Esophagus squamous epithelium (tissue), 5 donors: ENCODE measurements around the gene FOXE3. TPM values are rescaled to one million over a fixed set of nuclear protein-coding genes. Genes with fewer than 3 reads are reported as not detected.
A peak's percentile ranks its signal among the peaks of the same experiment; 100 is the strongest.

Experiments
- DNase-seq: peaks from one replicate; lab custom pipeline; 2025; lab: John Stamatoyannopoulos, UW
- H3K27ac ChIP-seq, 4 donors: fragments of 200-600 bp; sonication (generic); one replicate each; pipeline ENCODE4 v1.5.1; 2016 to 2019; ENCODE audit warnings: mild to moderate bottlenecking in 1 of 4
- H3K27me3 ChIP-seq, 4 donors: fragments of 200-600 bp; sonication (generic); 1 replicate in 3 of 4; 2 replicates in 1 of 4; pipeline versions ENCODE4 v1.5.1 to v1.6.0; 2017 to 2021; ENCODE audit warnings: antibody characterized with exemption in 1 of 4
- H3K36me3 ChIP-seq, 3 donors: fragments of 200-600 bp; sonication (generic); one replicate each; pipeline ENCODE4 v1.5.1; 2016 to 2019
- H3K4me1 ChIP-seq, 3 donors: fragments of 200-600 bp; sonication (generic); one replicate each; pipeline ENCODE4 v1.5.1; 2017 to 2019
- H3K4me3 ChIP-seq, 4 donors: fragments of 200-600 bp; sonication (generic); 1 replicate in 3 of 4; 2 replicates in 1 of 4; pipeline ENCODE4 v1.5.1; 2016 to 2019; ENCODE audit warnings: mild to moderate bottlenecking in 2 of 4, moderate library complexity in 1 of 4
- H3K9me3 ChIP-seq, 3 donors: fragments of 200-600 bp; sonication (generic); one replicate each; pipeline ENCODE4 v1.5.1; 2016 to 2019
- POLR2A ChIP-seq, 4 donors: fragments of 450-650 bp; IDR thresholded peaks; one replicate each; pipeline ENCODE4 v1.6.1; 2017; ENCODE audit warnings: antibody characterized with exemption in 4 of 4, mild to moderate bottlenecking in 4 of 4, moderate library complexity in 3 of 4
- WGBS, 2 donors: methylation state at CpG; one replicate each; pipeline ENCODE4 v1.1.5; 2018; 5-methylcytosine and 5-hydroxymethylcytosine counted together
- intact Hi-C: fragments of 100-400 bp; cut with DNase I; formaldehyde crosslinking; loops from one replicate; pipeline ENCODE4 v1.15.0; 2022
- total RNA-seq, 4 donors: library from RNA; depleted of rRNA; stranded (reverse); fragments of >200 nt; gene quantifications; one replicate each; pipeline ENCODE4 v1.1.0, GENCODE V29; 2016
- TF ChIP-seq, protein P1 (sequence below), 6 experiments: fragments of 450-650 bp in 4 of 6; fragments of 200-600 bp in 2 of 6; sonication (generic) in 2 of 6; IDR thresholded peaks; one replicate each; pipeline ENCODE4 v1.5.1; 2016 to 2019; ENCODE audit warnings: antibody characterized with exemption in 6 of 6, mild to moderate bottlenecking in 4 of 6, moderate library complexity in 4 of 6
- donor health status: DM: yes; HTN: yes; CAD: no.

The FOXE3 gene
- total RNA-seq, 4 donors from 2014 or later, result not detected

- intact Hi-C loops, result no loop called here
- peaks cover 5 to 100% (median 26%) of the 10 kb centered on the region in 4 donors for H3K27me3 ChIP-seq
- 41 to 60% methylated on average over 2 to 13 of the region's 30 CpGs for WGBS, 2 donors
- H3K36me3 ChIP-seq, result no peaks in the 10 kb centered on the region
- H3K27ac ChIP-seq, result no peak overlapping the region
- TF ChIP-seq, protein P1, sequence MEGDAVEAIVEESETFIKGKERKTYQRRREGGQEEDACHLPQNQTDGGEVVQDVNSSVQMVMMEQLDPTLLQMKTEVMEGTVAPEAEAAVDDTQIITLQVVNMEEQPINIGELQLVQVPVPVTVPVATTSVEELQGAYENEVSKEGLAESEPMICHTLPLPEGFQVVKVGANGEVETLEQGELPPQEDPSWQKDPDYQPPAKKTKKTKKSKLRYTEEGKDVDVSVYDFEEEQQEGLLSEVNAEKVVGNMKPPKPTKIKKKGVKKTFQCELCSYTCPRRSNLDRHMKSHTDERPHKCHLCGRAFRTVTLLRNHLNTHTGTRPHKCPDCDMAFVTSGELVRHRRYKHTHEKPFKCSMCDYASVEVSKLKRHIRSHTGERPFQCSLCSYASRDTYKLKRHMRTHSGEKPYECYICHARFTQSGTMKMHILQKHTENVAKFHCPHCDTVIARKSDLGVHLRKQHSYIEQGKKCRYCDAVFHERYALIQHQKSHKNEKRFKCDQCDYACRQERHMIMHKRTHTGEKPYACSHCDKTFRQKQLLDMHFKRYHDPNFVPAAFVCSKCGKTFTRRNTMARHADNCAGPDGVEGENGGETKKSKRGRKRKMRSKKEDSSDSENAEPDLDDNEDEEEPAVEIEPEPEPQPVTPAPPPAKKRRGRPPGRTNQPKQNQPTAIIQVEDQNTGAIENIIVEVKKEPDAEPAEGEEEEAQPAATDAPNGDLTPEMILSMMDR (IDR thresholded peaks at IDR 0.05), result no peak
- no peak for TF ChIP-seq POLR2A (IDR thresholded peaks at IDR 0.05)
- peak overlapping the region in 2 of 4 donors; percentile 10 to 50 for H3K4me3 ChIP-seq
- no peaks in the 10 kb centered on the region for H3K9me3 ChIP-seq
- peaks cover 37 to 63% (median 37%) of the 10 kb centered on the region in 3 donors for H3K4me1 ChIP-seq
- no peak for DNase-seq
Measured at GRCh38 chr1:47433477-47434050, 17.5 kb downstream of the FOXE3 start.

- WGBS, 2 donors, result 18 to 20% methylated on average over 24 to 27 of the region's 51 CpGs
- no peak for DNase-seq
- H3K27me3 ChIP-seq, result peaks cover 7 to 100% (median 31%) of the 10 kb centered on the region in 4 donors
- no peak for TF ChIP-seq POLR2A (IDR thresholded peaks at IDR 0.05)
- TF ChIP-seq, protein P1 (IDR thresholded peaks at IDR 0.05), result no peak
- no peak overlapping the region for H3K27ac ChIP-seq
- no peaks in the 10 kb centered on the region for H3K36me3 ChIP-seq
- H3K4me3 ChIP-seq, result peak overlapping the region in 2 of 4 donors; percentile 10 to 50
- no peaks in the 10 kb centered on the region for H3K9me3 ChIP-seq
- H3K4me1 ChIP-seq, result peaks cover 37 to 69% (median 44%) of the 10 kb centered on the region in 3 donors
- intact Hi-C loops, result no loop called here
Measured at GRCh38 chr1:47434051-47434842, 18.2 kb downstream of the FOXE3 start.

DNA sequence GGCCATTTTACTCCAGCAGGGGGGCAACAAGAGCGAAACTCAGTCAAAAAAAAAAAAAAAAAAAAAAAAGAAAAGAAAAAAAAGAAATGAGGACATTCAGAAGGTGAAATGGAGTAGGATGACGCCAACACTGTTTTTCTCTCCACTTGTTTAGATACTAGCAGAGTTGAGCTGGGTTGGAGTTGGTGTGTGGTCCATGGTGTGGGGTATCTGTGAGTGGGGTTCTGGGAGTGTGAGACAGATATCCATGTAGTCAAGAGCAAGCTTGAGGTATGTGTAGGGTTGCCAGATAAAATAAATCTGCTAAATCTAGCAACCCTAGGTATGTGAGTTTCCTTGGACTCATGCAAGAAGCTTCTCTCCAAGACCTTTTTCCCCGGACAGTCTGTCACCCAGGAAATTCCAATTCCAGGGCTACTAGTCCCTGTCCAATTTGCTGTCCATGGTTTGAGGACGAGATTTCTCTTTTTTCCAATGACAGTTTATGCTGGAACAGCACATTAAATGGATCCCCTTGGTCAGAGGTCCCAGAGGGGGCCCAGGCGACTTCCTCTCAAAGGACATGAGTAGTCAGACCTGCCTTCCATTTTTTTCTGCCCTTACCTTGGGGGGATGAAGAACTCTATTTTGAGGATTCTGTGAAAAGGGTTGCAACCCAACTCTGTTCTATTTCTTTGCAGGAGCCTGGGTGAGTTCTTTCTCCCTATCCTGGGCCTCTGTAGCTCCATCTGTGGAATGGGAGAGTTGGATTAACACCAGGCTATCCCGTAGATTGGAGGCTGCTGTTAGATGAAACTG lies 19.6 kb downstream of the FOXE3 start:
- Histone ChIP-seq H3K4me1 (peaks cover 37 to 74% (median 47%) of the 10 kb centered on the region in 3 donors), H3K27ac (no peak overlapping the region), H3K4me3 (no peak overlapping the region), H3K9me3 (no peaks in the 10 kb centered on the region), H3K27me3 (peaks cover 10 to 100% (median 36%) of the 10 kb centered on the region in 4 donors), H3K36me3 (no peaks in the 10 kb centered on the region)
- no peak for DNase-seq
- WGBS, 2 donors, result 67 to 91% methylated on average over 5 to 6 of the region's 6 CpGs
- TF ChIP-seq POLR2A (IDR thresholded peaks at IDR 0.05), result no peak
- TF ChIP-seq, protein P1 (IDR thresholded peaks at IDR 0.05), result no peak
- intact Hi-C loops, result loop anchor here (5.0 kb wide), 1 partner anchor 287 kb away; no protein-coding TSS in a partner anchor

DNA sequence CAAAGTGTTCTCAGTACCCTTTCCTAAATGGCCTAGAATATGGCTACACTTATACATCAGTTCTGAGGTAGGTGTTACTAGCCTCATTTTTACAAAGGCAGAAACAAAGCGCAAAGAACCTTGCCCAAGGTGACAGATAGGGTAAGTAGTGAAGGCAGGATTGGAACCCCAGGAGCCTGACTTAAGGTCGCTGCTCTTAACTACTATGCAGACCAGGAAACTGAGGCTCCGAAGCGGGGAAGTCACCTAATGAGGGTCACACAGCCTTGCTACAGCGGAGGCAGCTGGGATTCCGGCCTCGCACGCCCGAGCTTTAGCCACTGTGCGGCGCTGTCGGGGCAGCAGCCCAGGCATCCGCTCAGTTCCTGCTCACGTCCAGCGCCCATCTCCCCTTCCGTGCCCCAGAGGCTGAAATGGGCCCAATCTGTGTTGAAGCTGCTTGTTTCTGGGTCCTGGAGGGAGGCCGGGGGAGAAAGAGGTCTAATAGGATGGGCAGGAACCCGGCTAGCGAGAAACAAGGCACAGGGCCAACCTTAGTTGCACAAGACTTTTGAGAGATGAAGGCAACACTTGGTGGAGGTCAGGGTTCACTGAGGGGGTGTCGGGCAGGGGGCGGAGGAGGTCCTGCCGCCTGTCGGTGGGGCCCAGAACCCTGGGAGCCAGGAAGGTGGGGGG lies 20.4 kb downstream of the FOXE3 start:
- intact Hi-C loops, result loop anchor here (5.0 kb wide), 1 partner anchor 286 kb away; no protein-coding TSS in a partner anchor
- Histone ChIP-seq H3K4me1 (peaks cover 37 to 74% (median 47%) of the 10 kb centered on the region in 3 donors), H3K27ac (peak overlapping the region; percentile 72 to 88 (median 81)), H3K4me3 (peak overlapping the region; percentile 34 to 78 (median 58)), H3K27me3 (peaks cover 10 to 100% (median 36%) of the 10 kb centered on the region in 4 donors), H3K36me3 (no peaks in the 10 kb centered on the region), H3K9me3 (no peaks in the 10 kb centered on the region)
- WGBS, 2 donors, result 3 to 7% methylated on average over 9 to 10 of the region's 23 CpGs
- no peak for TF ChIP-seq POLR2A (IDR thresholded peaks at IDR 0.05)
- TF ChIP-seq, protein P1 (IDR thresholded peaks at IDR 0.05), result peak; percentile 54 to 89 (median 80)
- DNase-seq, result no peak
